GOT3 (cell line): ENCODE results near the gene ANOS1.

Experiments used
- DNase-seq: peaks from one replicate; lab custom pipeline; 2025; ENCODE audit warnings: mixed read lengths; lab: John Stamatoyannopoulos, UW

ANOS1 gene

GRCh38 chrX:8720136-8720535, 11.8 kb downstream of the ANOS1 start:
- DNase-seq: no peak

- DNase-seq: no peak
These were observed 14.6 kb downstream of the ANOS1 start for GRCh38 chrX:8717354-8717753.

- DNase-seq: no peak
These were observed 17.8 kb downstream of the ANOS1 start for GRCh38 chrX:8714164-8714563.

GRCh38 chrX:8711401-8711800, 20.5 kb downstream of the ANOS1 start:
- no peak for DNase-seq

GRCh38 chrX:8704184-8704583, 27.8 kb downstream of the ANOS1 start:
- DNase-seq: no peak

- DNase-seq: no peak
These were observed 39.1 kb downstream of the ANOS1 start for GRCh38 chrX:8692871-8693270.

- no peak for DNase-seq
These were observed 42.5 kb downstream of the ANOS1 start for GRCh38 chrX:8689473-8689872.

- no peak for DNase-seq
These were observed 43.2 kb downstream of the ANOS1 start for GRCh38 chrX:8688776-8689175.

- no peak for DNase-seq
These were observed 47.6 kb downstream of the ANOS1 start for GRCh38 chrX:8684201-8684965.

GRCh38 chrX:8683687-8684086, 48.2 kb downstream of the ANOS1 start:
- no peak for DNase-seq

GRCh38 chrX:8679550-8679949, 52.4 kb downstream of the ANOS1 start:
- no peak for DNase-seq

- no peak for DNase-seq
These were observed 56.8 kb downstream of the ANOS1 start for GRCh38 chrX:8675006-8675630.

- DNase-seq: no peak
These were observed 58.7 kb downstream of the ANOS1 start for GRCh38 chrX:8673201-8673600.

- no peak for DNase-seq
These were observed 59.8 kb downstream of the ANOS1 start for GRCh38 chrX:8672176-8672575.

GRCh38 chrX:8668813-8669212, 63.1 kb downstream of the ANOS1 start:
- no peak for DNase-seq

GRCh38 chrX:8663325-8663724, 68.6 kb downstream of the ANOS1 start:
- DNase-seq: no peak

- DNase-seq: no peak
These were observed 74.1 kb downstream of the ANOS1 start for GRCh38 chrX:8657883-8658282.

- DNase-seq: no peak
These were observed 78.0 kb downstream of the ANOS1 start for GRCh38 chrX:8653956-8654355.

- DNase-seq: no peak
These were observed 82.0 kb downstream of the ANOS1 start for GRCh38 chrX:8649969-8650368.

GRCh38 chrX:8647176-8647575, 84.8 kb downstream of the ANOS1 start:
- DNase-seq: no peak

- no peak for DNase-seq
These were observed 91.9 kb downstream of the ANOS1 start for GRCh38 chrX:8639949-8640475.

- DNase-seq: no peak
These were observed 95.4 kb downstream of the ANOS1 start for GRCh38 chrX:8636497-8636896.

GRCh38 chrX:8635812-8636211, 96.1 kb downstream of the ANOS1 start:
- DNase-seq: no peak

GRCh38 chrX:8632924-8633323, 99.0 kb downstream of the ANOS1 start:
- DNase-seq: no peak
